Measurements from ENCODE around the gene MRPL33.

Gene MRPL33

DNA sequence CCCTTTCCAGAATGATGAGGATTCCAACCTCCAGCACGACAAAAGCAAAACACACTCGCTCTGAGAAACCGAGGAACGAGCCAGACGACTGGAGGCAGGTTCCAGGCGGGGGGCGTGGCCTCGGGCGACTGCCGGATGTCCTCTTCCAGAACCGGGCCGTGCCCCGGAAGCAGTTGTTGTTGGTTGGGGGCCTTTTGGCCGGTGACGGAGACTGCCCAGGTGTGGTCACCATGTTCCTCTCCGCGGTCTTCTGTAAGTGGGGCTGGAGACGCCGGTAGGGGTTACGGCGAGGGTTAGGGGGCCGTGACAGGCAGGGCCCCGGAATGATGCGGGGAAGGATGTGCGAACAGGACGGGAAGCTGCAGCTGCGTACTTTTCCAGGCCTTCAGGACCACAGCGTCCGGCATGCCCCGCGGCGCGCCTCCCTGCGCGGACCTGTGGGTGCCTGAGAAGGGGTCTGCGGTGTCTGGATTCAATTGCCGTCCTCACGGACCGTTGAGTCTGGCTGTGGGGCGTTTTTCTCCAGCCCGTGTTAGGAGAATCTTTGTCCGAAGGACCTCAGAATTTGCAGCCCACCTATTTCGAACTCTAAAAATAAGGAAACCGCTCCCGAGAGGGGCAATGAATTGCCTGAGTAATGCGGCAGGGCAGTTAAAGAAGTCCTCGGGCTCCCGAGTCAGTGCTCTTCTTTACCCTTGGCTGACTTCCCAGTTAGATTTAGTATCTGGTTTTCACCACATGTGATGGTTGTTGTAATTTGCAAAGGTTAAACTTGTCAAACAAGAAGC is at the start of gene MRPL33:
MRPL33 (plus strand) TSS at position 172 of the 788 bp plus-strand sequence; CDS start at position 231, 59 bp downstream.
- peak; percentile 90 for DNase-seq

DNA sequence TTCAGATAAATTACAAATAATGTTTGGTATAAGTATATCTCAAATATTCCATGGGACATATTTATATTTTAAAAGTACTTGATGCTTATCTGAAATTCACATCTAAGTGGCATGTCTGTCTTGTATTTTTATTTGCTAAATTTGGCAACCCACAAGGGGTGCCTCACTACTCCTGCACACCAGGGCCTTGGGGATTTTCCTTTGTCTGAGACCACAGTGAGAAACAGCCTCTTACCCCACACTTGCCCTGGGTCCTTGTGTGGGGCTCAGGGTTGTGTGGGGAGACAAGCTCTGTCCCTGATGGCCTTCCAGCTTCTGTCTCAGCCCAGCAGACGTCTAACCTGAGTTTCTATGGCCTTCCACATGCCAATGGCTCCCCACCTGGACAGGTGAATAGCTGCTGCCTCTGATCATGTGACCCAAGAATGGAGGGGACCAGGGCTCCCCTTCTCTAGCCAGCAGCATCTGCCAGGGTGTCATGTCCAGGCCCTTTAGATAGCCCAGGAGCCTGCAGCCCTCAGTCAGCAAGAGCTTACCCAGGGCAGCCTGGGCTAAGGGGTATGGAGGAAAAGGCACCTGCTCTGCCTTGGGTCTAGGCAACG is 49.5 kb upstream of the MRPL33 start:
- no peak for DNase-seq

DNA sequence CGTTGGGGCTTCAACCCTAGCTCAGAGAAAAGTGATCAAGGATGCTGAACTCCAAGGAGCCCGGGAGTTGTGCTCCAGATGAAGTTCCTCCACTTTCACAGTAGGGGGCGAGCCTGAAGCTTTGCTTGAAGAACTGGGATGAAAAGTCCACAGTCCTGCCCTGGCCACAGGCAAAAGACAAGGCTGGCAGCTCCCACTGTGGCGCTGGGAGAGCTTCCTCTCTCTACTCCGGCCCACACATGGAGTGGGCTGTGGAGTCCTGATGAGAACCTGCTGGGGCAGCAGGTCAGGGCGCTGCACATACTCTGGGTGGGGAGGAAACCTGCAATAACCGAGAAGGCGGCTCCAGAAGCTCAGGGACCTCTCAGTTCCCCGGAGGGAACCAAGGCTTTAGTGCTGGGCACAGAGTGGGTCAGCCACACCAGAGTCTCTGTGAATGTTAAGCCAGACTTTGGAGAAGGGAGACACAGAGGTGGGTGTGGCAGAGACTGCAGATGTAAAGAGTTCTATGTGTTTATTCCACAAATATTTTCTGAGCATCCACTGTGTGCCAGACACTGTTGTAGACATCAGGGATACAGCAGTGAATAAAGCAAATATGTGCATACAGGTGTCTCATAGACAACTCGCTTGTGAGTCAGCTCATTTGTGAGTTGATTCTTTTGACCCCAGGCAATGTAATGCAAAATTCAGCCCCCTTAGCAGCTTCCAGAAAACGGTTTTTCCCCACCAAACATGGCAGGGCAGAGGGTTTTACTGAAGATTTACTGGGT is 48.0 kb upstream of the MRPL33 start:
- DNase-seq: no peak

DNA sequence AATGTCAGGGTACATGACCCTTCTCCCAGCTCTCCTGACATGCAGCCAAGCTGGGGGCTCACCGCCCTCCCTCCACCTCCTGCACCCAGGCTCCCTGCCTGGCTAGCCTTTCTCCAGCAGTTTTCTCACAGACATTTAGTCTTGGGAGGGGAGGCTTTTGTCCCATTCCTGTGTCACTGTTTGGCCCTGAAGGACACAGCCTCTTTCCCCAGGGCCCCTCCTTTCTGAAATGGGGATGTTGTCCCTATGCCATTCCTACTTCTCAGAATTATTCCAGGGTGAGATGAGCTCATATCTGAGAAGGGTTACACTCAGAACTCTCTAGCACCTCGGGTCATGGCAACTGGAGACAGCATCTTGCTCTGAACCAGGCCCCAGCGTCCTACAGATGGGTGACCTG is 47.3 kb upstream of the MRPL33 start:
- no peak for DNase-seq

DNA sequence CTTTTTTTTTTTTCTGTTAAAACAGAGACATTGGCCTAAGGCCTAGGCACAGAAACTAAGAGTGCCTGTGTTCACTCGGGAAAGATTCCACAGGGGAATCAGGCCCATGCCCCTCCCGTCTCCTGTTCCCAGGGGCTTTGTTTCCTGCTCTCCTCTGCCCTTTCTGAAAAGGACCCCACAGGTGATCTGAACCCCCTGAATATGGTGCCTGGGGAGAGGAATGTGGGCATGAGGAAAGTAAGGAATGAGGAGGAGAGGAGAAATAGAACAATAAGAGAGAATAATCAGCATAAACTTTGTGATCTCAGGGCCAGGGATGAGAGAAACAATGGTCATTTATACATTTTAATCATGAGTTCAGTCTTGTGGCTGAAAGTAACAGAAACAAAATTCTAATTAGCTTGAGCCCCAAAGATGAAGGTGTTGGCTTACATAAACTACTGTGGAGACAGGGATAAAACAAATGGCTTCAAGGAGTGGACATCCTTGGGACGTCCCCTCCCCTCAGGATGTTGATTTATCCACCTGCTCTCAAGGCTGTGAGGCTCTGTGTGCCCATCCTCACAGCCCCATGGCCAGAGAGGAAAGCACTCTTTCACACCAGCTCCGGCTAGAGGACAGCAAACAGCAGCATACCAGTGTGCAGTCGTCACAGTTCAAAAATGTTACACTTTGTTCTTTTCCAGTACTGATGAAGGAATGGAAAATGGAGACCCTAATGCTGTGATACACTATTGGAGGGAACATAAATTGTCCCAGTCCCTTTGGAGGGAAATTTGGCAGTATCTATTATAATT is 46.4 kb upstream of the MRPL33 start:
- no peak for DNase-seq

DNA sequence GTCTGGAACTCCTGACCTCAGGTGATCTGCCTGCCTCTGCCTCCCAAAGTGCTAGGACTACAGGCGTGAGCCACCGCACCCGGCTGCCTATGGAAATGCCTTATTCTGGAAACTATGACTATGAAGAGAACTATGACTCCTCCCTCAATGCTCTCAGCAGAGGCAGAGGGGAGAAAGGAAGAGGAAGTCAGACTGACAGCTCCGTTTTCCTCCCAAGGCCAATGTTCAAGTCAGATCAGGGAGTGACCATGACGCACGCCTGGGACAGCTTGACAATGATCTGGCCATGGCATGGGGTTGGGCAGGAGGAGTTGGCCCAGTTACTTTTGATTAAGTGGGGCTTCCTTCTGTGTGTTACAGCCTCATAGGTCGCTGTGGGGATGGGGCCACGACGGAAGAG is 44.3 kb upstream of the MRPL33 start:
- DNase-seq: no peak

DNA sequence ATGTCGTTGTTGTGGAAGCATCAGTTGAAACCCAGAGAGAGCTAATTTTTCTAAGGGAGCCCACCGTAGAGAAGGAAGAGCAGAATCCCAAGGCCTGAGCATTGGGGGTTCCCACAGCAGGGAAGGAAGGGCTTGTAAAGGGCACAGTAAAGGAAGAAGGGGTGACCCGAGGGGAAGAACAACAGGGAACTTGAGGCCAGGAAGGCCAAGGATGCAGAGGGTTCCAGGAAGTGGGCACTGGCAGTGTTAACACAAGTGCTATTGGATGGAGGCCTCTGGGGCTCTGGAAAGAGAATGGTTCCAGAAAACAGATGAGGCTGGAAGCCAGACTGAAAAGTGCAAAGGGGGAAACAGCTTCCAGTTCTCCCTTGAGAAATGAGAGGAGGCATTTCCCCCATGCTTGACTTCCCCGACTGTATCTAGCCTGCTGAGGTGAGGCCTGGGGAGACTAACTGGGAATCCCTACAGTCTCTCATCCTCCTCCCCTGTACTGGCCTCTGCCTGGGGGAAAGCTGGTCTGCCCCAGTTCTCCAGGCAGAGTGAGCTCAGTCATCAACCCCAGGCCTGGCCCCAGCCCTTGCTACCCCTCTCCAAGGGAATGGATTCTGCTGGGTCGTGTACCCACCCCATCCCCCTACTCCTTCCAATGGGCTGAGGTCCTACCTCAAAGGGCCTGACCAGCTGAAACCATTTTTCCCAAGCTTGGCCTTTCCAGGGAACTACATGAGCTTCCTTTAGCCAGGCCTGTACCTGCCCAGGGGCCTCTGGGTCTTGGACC is 43.2 kb upstream of the MRPL33 start:
- DNase-seq: no peak

DNA sequence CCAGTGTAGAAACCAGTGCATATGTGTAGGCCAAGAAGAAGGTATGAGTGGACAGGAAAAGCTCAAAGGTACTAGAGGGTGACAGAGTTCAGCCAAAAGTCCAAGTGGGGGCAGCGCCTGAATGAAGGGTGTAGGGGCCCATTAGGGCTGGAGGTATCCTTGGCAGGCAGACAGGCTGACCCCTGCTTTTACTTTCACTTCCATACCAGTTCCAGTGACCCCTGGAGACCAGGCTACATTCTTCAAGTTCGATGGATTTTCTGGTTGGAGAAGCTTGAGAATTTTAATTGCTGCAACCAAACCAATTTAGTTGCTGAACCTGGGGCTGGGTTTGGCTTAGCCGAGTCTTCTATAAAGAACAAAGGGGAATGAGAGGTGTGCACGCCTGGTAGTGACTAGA is 42.3 kb upstream of the MRPL33 start:
- DNase-seq: no peak

DNA sequence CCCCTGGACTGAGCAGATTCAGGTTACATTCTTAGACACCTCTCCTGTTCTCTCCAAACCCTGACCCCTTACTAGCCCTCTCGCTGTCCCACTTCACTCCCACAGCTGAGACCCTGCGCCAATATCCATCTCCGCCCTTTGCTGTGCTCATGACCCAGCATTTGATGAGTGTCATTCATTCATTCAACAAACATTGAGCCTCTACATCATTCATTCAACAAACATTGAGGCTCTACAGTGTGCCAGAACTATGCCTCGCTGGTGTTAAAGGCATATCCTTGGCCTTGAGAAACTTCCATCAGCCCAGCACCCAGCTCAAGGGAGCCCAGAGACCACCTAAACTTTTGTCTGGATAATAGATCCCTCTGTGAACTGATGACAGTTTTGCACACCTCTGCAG is 41.9 kb upstream of the MRPL33 start:
- DNase-seq: no peak

DNA sequence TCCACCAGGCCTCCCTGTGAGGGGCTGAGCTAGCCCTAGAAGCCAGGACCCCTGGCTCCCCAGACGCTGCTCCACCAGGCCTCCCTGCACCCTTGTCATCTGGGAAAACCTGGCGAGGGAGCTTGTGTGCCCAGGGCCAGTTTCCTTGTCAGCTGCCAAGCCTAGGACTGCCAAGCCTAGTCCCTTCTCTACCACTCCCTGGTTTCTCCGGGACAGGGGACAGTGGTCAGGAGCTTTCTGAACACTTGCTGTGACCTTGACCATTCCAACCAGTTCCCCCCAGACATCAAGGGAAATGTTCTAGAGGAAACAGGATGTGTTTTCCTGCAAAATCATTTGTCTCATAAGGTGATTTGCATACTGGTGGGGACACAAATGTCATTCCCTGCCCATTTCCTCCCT is 41.3 kb upstream of the MRPL33 start:
- DNase-seq: no peak

DNA sequence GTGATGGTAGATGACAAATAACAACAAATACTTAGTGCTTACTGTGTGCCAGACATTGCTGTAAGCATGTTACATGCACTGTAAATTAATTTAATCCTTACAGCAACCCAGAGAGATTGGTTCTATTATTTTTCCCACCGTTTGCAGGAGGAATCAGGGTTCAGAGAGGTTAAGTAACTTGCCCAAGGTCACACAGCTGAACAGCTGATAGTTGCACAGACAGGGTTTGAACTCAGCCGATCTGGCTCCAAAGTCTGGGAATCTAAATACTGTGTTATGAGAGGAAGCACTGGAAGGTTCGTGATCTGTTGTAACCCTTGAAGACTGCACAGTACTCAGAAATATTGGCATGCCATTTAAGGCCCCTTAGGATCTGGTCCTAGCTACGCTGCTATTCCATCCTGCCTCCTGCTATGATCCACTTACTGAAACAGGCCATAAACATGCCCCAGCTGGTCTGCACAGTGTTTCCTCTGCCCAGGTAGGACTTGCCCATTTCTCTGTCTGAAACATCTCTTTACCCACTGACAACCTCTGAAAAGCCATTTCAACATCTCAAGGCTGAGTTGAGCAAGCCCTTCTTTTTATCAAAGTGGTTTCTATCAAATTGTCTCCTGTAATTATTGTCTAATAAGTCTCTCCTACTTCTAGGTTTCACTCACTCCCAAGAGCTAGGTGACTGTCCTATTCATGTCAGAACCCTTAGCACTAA is 40.4 kb upstream of the MRPL33 start:
- DNase-seq: no peak

DNA sequence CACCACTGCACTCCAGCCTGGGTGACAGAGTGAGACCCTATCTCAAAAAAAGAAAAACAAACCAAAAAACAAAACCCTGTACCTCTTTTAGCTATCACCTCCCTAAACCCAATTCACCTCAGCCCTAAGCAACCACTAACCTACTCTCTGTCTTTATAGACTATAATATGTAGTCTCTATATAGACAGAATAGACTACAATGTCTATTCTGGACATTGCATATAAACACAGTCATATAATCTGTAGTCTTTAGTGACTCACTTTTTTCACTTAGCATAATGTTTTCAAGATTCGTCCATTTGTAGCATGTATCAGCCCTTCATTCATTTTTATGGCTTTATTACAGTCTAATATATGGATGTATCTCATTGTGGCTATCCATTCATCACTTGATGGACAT is 37.2 kb upstream of the MRPL33 start:
- no peak for DNase-seq

DNA sequence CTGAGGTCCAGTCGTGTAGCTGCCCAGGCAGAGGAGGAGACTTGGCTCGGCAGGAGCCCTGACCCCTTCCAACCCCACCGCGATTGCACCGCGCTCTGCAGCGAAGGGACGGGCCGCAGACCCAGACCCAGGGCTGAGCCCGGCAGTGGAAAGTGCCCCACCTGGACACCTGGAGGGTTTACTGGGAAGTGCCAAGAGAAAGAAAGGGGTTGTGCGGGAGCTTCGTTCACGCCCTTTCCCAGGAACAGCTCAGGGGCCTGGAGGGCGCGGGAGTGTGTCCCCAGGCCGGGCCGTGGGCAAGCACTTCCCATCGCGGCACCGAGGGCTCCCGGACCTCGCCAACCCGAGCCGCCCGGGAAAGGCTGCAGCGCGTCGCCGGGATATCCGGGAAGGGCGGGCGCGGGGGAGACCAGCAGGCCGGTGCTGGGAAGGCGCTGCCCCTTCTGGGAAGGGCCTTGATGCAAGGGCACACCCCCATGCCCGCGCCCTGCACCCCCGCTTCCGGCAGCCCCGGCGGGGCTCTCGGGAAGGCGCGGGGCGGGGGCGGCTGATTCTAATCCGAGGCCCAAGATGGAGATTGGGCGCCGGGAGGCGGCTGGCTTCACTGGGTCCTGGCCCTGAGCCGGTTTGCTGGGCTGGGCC is 36.1 kb upstream of the MRPL33 start:
- peak; percentile 65 for DNase-seq

DNA sequence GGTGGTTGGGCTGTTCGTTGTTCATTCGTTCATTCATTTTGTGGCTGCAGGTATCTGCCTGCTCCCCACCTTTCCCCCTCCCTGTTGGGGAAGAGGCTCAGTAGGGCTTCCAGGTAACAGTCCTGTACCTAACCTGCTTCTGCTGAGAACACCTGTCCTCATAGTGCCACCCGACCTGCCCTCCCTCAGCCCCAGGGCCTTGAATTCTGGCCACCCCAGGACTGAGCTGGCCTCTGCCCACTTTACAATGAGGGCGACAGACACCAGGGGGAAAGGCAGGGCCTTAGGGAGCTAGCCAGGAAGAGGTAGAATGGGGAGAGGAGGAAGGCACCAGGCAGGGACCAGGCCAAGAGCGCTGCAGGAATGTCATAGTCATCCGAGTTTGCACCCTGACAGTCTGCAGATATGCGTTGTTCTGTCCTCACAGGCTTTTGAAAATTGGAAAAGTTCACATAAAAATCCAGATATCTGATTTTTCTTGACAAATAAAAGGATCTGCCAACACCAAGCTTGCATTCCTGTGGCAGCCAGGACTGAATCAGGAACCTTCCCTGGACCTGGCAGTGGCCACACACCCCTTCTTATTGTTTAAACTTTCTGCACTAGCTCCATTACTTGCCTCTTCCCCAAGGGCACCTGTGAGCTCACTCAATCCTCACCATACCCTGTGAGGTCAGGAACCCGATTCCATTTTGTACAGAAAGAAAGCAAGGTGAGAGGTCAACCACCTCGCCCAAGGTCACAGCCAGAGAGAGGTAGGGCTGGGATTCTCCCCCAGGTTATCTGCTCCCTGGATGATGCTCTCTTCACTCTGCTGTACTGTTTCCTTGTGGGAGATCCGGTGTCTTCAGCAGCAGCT is 35.3 kb upstream of the MRPL33 start:
- DNase-seq: no peak

DNA sequence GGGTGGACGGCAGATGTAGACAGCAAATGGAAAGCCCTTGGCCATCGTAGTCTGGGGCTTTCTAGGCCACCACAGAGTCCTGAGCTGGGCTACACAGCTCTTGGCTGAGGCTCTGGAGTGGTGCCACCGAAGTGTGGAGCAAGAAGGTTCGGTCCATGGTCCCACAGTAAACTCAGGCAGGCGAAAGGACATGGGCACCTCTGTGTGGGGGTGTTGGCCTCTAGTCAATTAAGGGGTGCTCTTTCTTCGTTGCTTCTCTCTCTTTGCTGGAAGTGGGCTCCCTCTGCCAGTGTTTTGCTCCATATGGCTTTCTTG is 34.7 kb upstream of the MRPL33 start:
- DNase-seq: no peak

DNA sequence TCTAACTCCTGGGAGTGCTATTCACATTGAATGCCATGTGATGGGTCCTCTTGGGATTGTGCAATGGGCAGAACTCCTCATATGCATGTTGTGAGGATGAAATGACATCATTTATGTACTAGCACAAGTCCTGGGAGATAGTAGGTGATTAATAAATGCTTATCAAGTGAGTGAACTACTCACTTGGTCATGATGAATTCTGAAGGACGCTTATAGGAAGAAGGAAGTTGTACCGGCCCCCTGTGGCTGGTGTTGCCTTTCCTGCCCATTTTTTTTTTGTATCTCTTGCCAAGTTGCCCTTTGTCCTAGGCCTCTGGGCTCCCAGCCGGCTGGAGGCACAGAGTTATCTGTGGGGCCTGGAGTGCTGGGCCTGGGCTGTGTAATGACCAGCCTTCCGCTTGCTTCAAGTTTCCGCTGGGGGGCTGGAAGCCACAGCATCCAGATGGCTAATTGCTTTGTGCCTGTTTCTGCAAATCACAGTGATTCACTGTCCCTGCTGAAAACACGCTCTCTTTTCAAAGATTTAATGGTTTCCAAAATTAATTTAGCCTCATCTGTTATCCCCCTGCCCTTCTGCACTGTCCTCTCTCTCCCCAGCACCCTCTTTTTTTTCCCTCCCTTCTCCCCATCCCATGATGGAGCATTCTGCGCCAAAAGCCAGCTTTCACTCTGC is 33.7 kb upstream of the MRPL33 start:
- no peak for DNase-seq

DNA sequence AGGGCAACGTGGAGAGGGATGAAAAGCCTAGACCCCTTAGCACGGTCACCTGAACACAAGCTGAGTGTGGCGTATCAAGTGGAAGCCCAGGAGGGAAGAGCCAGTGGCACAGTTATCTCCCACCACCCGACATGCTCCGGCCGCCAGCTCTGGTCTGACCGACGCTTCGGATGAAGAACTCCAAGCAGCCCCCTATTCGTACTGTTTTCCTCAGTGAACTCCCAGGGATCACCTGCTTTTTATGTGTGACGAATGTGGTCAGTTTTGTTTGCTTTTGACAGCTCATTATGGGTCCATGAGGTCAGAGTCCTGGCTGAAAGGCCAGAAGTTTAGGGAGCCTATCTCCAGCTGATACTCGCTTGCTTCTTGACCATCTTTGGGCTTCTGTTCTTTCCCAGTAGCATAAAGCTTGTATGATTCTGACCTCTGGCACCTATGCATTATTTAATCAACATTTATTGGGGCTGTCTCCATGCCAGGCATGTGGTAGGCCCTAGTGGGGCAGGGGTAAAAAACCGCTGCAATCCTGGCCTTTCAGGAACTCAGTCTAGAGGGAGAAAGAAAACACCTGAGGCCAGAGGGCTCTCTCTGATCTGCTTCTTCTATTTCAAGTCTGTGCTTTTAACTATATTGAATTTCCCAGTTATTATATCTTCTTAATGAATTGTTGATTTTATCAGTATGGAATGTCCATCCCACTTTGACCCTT is 33.0 kb upstream of the MRPL33 start:
- DNase-seq: no peak

DNA sequence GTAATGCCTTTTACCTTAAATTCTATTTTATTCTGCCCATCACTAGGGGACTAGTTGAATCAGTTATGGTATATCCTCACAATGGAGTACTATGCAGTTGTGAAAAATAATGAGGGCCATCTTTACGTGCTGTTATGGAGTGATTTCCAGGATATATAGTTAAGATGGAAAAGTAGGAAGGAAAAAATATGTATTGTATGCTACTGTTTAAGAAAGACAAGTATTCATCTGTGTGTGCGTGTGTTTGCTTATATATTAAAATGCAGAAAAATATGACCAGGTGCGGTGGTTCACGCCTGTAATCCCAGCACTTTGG is 32.5 kb upstream of the MRPL33 start:
- DNase-seq: no peak

DNA sequence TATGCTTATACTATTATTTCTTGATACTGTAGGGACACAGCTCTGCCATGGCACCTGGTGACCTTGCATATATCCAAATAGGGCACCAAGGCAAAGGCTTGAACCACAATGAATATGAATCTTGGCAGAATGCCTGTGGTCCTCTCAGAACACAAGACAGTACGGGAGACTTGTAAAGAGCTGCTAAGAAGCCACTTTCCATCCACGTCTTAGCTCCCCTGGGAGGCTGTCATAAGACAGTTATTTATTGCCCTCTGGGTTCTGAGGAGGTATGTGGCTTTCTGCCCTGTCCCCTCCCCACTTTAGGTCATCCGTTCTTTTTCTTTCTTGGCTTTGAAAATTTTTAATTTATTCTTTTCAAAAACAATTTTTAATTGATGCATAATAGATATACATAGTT is 29.8 kb upstream of the MRPL33 start:
- no peak for DNase-seq
